SK-N-SH (cell line): ENCODE data around the gene GRK3.

Experiments
- CTCF ChIP-seq: fragments of 200-600 bp; sonication (generic); IDR thresholded peaks from 2 replicates; pipeline ENCODE4 v1.6.1; 2017; ENCODE audit warnings: antibody characterized with exemption, mild to moderate bottlenecking, moderate library complexity
- GABPA ChIP-seq: IDR thresholded peaks from 2 replicates; pipeline ENCODE4 v1.4.0; 2012; ENCODE audit warnings: low read depth, mild to moderate bottlenecking
- MXI1 ChIP-seq: IDR thresholded peaks from 2 replicates; pipeline ENCODE4 v1.6.1; 2012; ENCODE audit warnings: mild to moderate bottlenecking, low read depth, low read length, improper control_type of control experiment
- NRF1 ChIP-seq: IDR thresholded peaks from 2 replicates; pipeline ENCODE4 v1.6.1; 2012; ENCODE audit warnings: low read depth, mild to moderate bottlenecking, low read length
- POLR2AphosphoS5 ChIP-seq: IDR thresholded peaks from 2 replicates; pipeline ENCODE4 v1.6.1; 2012; ENCODE audit warnings: low read depth, low read length
- USF2 ChIP-seq: fragments of 150-350 bp; IDR thresholded peaks from 2 replicates; pipeline ENCODE4 v1.6.1; 2017; ENCODE audit warnings: antibody characterized with exemption, low read length, low read depth, borderline replicate concordance
- YY1 ChIP-seq: IDR thresholded peaks from 2 replicates; pipeline ENCODE4 v1.4.0; 2012; ENCODE audit warnings: low read depth, mild to moderate bottlenecking
- TF ChIP-seq, protein P1 (sequence below): IDR thresholded peaks from 2 replicates; pipeline ENCODE4; 2012

DNA sequence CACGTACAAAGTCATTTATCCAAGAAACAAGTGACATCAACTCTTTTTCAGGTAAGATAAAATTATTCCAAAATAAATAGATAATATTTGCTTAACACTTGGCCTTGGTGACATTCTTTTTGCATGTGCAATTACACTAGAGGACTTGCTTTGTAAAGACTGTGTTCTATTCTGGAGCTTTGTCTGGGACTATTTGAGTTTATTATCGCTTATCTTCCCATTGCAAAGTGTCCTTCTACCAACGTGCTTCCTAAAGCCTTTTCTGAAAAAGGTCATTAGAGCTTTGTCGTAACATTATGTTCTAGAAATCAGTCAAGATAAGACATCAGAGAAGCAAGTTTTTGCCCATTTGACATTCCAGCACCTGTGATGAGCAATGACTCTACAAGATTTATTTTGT is 99.2 kb downstream of the GRK3 start:
- TF ChIP-seq CTCF (no peak), GABPA (no peak), YY1 (no peak), MXI1 (no peak), POLR2AphosphoS5 (no peak), USF2 (no peak), NRF1 (no peak)
- TF ChIP-seq, protein P1, sequence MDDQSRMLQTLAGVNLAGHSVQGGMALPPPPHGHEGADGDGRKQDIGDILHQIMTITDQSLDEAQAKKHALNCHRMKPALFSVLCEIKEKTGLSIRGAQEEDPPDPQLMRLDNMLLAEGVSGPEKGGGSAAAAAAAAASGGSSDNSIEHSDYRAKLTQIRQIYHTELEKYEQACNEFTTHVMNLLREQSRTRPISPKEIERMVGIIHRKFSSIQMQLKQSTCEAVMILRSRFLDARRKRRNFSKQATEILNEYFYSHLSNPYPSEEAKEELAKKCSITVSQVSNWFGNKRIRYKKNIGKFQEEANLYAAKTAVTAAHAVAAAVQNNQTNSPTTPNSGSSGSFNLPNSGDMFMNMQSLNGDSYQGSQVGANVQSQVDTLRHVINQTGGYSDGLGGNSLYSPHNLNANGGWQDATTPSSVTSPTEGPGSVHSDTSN, result no peak
